K562 (cell line): Measurements from ENCODE around the gene COL4A6. TPM values are rescaled to one million over a fixed set of nuclear protein-coding genes. Genes with fewer than 3 reads are reported as not detected.

ENCODE experiments used
- ATAC-seq: fragments of 200-7000 bp; cut with Tn5 transposase; 3 replicates; pipeline ENCODE4 v1.9.1; 2020; ENCODE audit warnings: moderate library complexity
- BruUV-seq: library from RNA; stranded (reverse); fragments of 400-500 nt; replicated peaks from 2 replicates; lab custom pipeline; 2021; lab: Mats Ljungman, UMichigan
- CTCF ChIA-PET: fragments of 300-600 bp; formaldehyde crosslinking; extraction: SDS; loops from one replicate; lab custom pipeline; 2021; ENCODE audit warnings: low intra/inter-chr PET ratio; lab: Yijun Ruan, JAX
- POLR2A ChIA-PET: fragments of 300-600, 350-650 bp; sonication (Branson Sonifier 250); formaldehyde crosslinking; extraction: SDS; loops from one replicate; lab custom pipeline; 2021; ENCODE audit warnings: antibody characterized with exemption, inconsistent platforms; lab: Yijun Ruan, JAX
- DNase-seq, 4 experiments: peaks; one replicate each; pipeline versions ENCODE4 v3.0.0 to v3.0.0-alpha.2; 2011 to 2018; ENCODE audit warnings: low spot score in 3 of 4, mixed read lengths in 3 of 4; ENCODE audit errors: extremely low read depth in 1 of 4
- FAIRE-seq: peaks from 2 replicates; lab custom pipeline; 2011; peaks lifted over from hg19 to GRCh38; lab: Jason Lieb, UNC
- H2AFZ ChIP-seq: 2 replicates; pipeline ENCODE4 v1.6.0; 2011; ENCODE audit warnings: low read depth, low read length, control low read depth, inconsistent platforms
- H3K27ac ChIP-seq: fragments of 200-600 bp; 3 replicates; pipeline ENCODE4 v1.8.0; 2011; ENCODE audit warnings: low read depth, mild to moderate bottlenecking, control low read depth, inconsistent platforms, low read length, moderate library complexity, mixed read lengths; ENCODE audit errors: extremely low read depth
- H3K27me3 ChIP-seq, 2 experiments: fragments of 300-600 bp in 1 of 2; 2 replicates in 1 of 2; 3 replicates in 1 of 2; pipeline versions ENCODE4 v1.6.0 to v1.8.0; 2011; ENCODE audit warnings: inconsistent platforms in 2 of 2, low read length in 2 of 2, mild to moderate bottlenecking in 1 of 2, mixed read lengths in 1 of 2, moderate library complexity in 1 of 2; ENCODE audit not compliant: control insufficient read depth in 2 of 2, insufficient read depth in 2 of 2
- H3K36me3 ChIP-seq: fragments of 300-600 bp; 3 replicates; pipeline ENCODE4 v1.8.0; 2011; ENCODE audit warnings: mild to moderate bottlenecking, low read length, inconsistent platforms; ENCODE audit not compliant: control insufficient read depth, insufficient read depth
- H3K4me1 ChIP-seq, 2 experiments: fragments of 200-600 bp in 1 of 2; replicated peaks in 1 of 2; 2 replicates in 1 of 2; 3 replicates in 1 of 2; pipeline versions ENCODE4 v1.5.1 to v1.8.0; 2011; ENCODE audit warnings: inconsistent platforms in 2 of 2, low read length in 2 of 2, mild to moderate bottlenecking in 1 of 2, mixed read lengths in 1 of 2, moderate library complexity in 1 of 2; ENCODE audit not compliant: control insufficient read depth in 2 of 2, insufficient read depth in 2 of 2
- H3K4me2 ChIP-seq: 2 replicates; pipeline ENCODE4 v1.6.1; 2011; ENCODE audit warnings: low read length, control low read depth, inconsistent platforms, mixed read lengths; ENCODE audit not compliant: insufficient read depth
- H3K4me3 ChIP-seq: fragments of 200-600 bp; sonication (generic), shearing (Covaris generic); 2 replicates; pipeline ENCODE4 v1.5.1; 2016; ENCODE audit warnings: control low read depth, inconsistent platforms
- H3K79me2 ChIP-seq: fragments of 200-600 bp; 3 replicates; pipeline ENCODE4 v1.8.0; 2011; ENCODE audit warnings: low read length, inconsistent platforms; ENCODE audit not compliant: control insufficient read depth, insufficient read depth
- H3K9ac ChIP-seq, 2 experiments: 2 replicates each; pipeline versions ENCODE4 v1.6.0 to v1.6.1; 2011; ENCODE audit warnings: low read depth in 2 of 2, low read length in 2 of 2, control low read depth in 1 of 2, inconsistent platforms in 1 of 2, mild to moderate bottlenecking in 1 of 2, mixed read lengths in 1 of 2; ENCODE audit not compliant: insufficient read depth in 1 of 2
- H3K9me1 ChIP-seq: one replicate; pipeline ENCODE4 v1.6.0; 2011; ENCODE audit warnings: inconsistent platforms, mild to moderate bottlenecking, low read length, moderate library complexity; ENCODE audit not compliant: control insufficient read depth, insufficient read depth
- H3K9me3 ChIP-seq: replicated peaks from 2 replicates; pipeline ENCODE4 v1.5.1; 2011; ENCODE audit warnings: low read depth, low read length, inconsistent platforms; ENCODE audit not compliant: control insufficient read depth, insufficient read depth
- H4K20me1 ChIP-seq: replicated peaks from 2 replicates; pipeline ENCODE4 v1.6.1; 2011; ENCODE audit warnings: low read length, inconsistent platforms, mixed read lengths; ENCODE audit not compliant: control insufficient read depth, insufficient read depth
- ADNP ChIP-seq: fragments of 200-800 bp; sonication (Bioruptor generic); IDR thresholded peaks from 2 replicates; pipeline ENCODE4 v1.6.1; 2016; ENCODE audit warnings: missing genetic modification characterization, missing compliant biosample characterization
- ARID3A ChIP-seq: IDR thresholded peaks from 2 replicates; pipeline ENCODE4 v1.6.1; 2012; ENCODE audit warnings: low read depth, low read length, improper control_type of control experiment, borderline replicate concordance
- ELK3 ChIP-seq: fragments of 450-650 bp; formaldehyde crosslinking; IDR thresholded peaks from 2 replicates; pipeline ENCODE4 v1.4.0; 2020; ENCODE audit warnings: mild to moderate bottlenecking
- EZH2 ChIP-seq: IDR thresholded peaks from 2 replicates; pipeline ENCODE4 v1.6.1; 2012; ENCODE audit warnings: low read depth, mild to moderate bottlenecking, inconsistent platforms, low read length, borderline replicate concordance
- HMGXB4 ChIP-seq: sonication (generic); formaldehyde crosslinking; IDR thresholded peaks from 2 replicates; pipeline ENCODE4 v1.8.1; 2023; ENCODE audit warnings: mild to moderate bottlenecking, missing genetic modification reagents
- ILF3 ChIP-seq: fragments of 450-650 bp; IDR thresholded peaks from 2 replicates; pipeline ENCODE4 v1.6.1; 2018; ENCODE audit warnings: antibody characterized with exemption, mild to moderate bottlenecking, moderate library complexity, borderline replicate concordance
- PHTF2 ChIP-seq: fragments of 250-450 bp; sonication (Bioruptor Pico); IDR thresholded peaks from 2 replicates; pipeline ENCODE4 v1.5.0; 2021; ENCODE audit warnings: mild to moderate bottlenecking
- ZNF561 ChIP-seq: fragments of 450-650 bp; formaldehyde crosslinking; conservative IDR thresholded peaks from 2 replicates; pipeline ENCODE4 v1.4.0; 2020; ENCODE audit warnings: mild to moderate bottlenecking, moderate library complexity
- WGBS: fragments of 100-300 bp; shearing (Covaris generic); methylation state at CpG from one replicate; pipeline ENCODE4 v1.1.6; 2016; ENCODE audit warnings: low coverage, mixed read lengths; ENCODE audit not compliant: insufficient coverage; ENCODE audit errors: missing lambda C conversion rate; 5-methylcytosine and 5-hydroxymethylcytosine counted together
- in situ Hi-C: fragments of 300-500 bp; cut with MboI; formaldehyde crosslinking; loops from 4 replicates; pipeline ENCODE4 v1.15.0; 2018; ENCODE audit warnings: inconsistent platforms, mixed read lengths
- intact Hi-C: fragments of 100-400 bp; cut with micrococcal nuclease; formaldehyde crosslinking; loops from 2 replicates; pipeline ENCODE4 v1.14.2; 2022
- polyA plus RNA-seq, 8 experiments: library from polyadenylated mRNA; depleted of rRNA in 4 of 8; stranded (reverse) in 5 of 8; unstranded in 3 of 8; fragments of >200 nt; fragmentation: Nextera tagmentation in 2 of 8; fragmentation: Illumina TruSeq in 1 of 8; extraction: Ambion mirVana in 2 of 8; extraction: Trizol in 1 of 8; gene quantifications; 2 replicates each; pipeline versions ENCODE4 v1.2.1 to v1.2.3, GENCODE V29; 2011 to 2014; ENCODE audit warnings: inconsistent platforms in 1 of 8, missing spikeins in 1 of 8
- total RNA-seq, 7 experiments: library from RNA; depleted of rRNA in 6 of 7; stranded (reverse); fragments of >200 nt in 6 of 7; fragmentation: Illumina TruSeq in 2 of 7; extraction: Trizol in 2 of 7; gene quantifications; 2 replicates each; pipeline versions ENCODE4 v1.2.1 to v1.2.3, GENCODE V29; 2011 to 2021; ENCODE audit warnings: low replicate concordance in 1 of 7
- TF ChIP-seq, protein P1 (sequence below): fragments of 450-650 bp; formaldehyde crosslinking; IDR thresholded peaks from 2 replicates; pipeline ENCODE4 v1.4.0; 2020; ENCODE audit warnings: mild to moderate bottlenecking, moderate library complexity

Gene COL4A6
- total and polyA plus RNA-seq, 9 of the 15 experiments (the other 6 are each of a cell fraction or from before 2014, with no cell fraction given) = 0.02 to 0.05 TPM; not detected in 7

- Histone ChIP-seq H3K27ac (no peak overlapping the region), H3K4me3 (no peak overlapping the region), H3K9ac (no peak overlapping the region), H4K20me1 (no peaks in the 10 kb centered on the region), H3K9me3 (no peaks in the 10 kb centered on the region), H3K36me3 (no peaks in the 10 kb centered on the region), H3K4me2 (no peak overlapping the region), H2AFZ (no peak overlapping the region), H3K27me3 (no peaks in the 10 kb centered on the region), H3K79me2 (no peaks in the 10 kb centered on the region), H3K4me1 (no peaks in the 10 kb centered on the region), H3K9me1 (no peaks in the 10 kb centered on the region)
- DNase-seq = no peak
- intact Hi-C loops = no loop called here
- ChIA-PET POLR2A (no interaction called here), CTCF (no interaction called here)
- ATAC-seq = no peak
- in situ Hi-C loops = no loop called here
- WGBS = 0% methylated on average over 1 of the region's 1 CpG
- FAIRE-seq = no peak
- no TSS peak for BruUV-seq
- TF ChIP-seq PHTF2 (no peak), ADNP (tag) (no peak), HMGXB4 (CRISPR knock-in tag) (no peak), EZH2 (no peak), ZNF561 (CRISPR knock-in tag) (no peak), ARID3A (no peak), ILF3 (no peak), ELK3 (CRISPR knock-in tag) (no peak)
- TF ChIP-seq, protein P1, sequence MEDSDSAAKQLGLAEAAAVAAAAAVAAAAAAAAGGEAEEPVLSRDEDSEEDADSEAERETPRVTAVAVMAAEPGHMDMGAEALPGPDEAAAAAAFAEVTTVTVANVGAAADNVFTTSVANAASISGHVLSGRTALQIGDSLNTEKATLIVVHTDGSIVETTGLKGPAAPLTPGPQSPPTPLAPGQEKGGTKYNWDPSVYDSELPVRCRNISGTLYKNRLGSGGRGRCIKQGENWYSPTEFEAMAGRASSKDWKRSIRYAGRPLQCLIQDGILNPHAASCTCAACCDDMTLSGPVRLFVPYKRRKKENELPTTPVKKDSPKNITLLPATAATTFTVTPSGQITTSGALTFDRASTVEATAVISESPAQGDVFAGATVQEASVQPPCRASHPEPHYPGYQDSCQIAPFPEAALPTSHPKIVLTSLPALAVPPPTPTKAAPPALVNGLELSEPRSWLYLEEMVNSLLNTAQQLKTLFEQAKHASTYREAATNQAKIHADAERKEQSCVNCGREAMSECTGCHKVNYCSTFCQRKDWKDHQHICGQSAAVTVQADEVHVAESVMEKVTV (CRISPR knock-in tag) = no peak
Measured at GRCh38 chrX:108420481-108420880, 17.7 kb downstream of the COL4A6 start.
